H9 (cell line): Measurements from ENCODE around the gene ITSN1. TPM values are rescaled to one million over a fixed set of nuclear protein-coding genes. Genes with fewer than 3 reads are reported as not detected.

Experiments used
- DNase-seq: peaks from one replicate; pipeline ENCODE4 v3.0.0-alpha.2; 2017
- H2AFZ ChIP-seq: one replicate; pipeline ENCODE4 v1.6.1; 2013; ENCODE audit warnings: mild to moderate bottlenecking, low read length, control low read depth, moderate library complexity
- H2AK5ac ChIP-seq: 2 replicates; pipeline ENCODE4 v1.6.1; 2013; ENCODE audit warnings: low read length, control low read depth, mixed read lengths; ENCODE audit not compliant: insufficient read length
- H2BK120ac ChIP-seq: one replicate; pipeline ENCODE4 v1.6.1; 2013; ENCODE audit warnings: low read depth, mild to moderate bottlenecking, low read length, control low read depth, inconsistent platforms; ENCODE audit not compliant: poor library complexity, severe bottlenecking
- H2BK12ac ChIP-seq: 2 replicates; pipeline ENCODE4 v1.6.1; 2013; ENCODE audit warnings: low read length, control low read depth, mixed read lengths, low read depth; ENCODE audit not compliant: insufficient read length
- H2BK15ac ChIP-seq: 2 replicates; pipeline ENCODE4 v1.6.1; 2013; ENCODE audit warnings: low read depth, low read length, control low read depth
- H2BK20ac ChIP-seq: one replicate; pipeline ENCODE4 v1.6.1; 2013; ENCODE audit warnings: low read depth, mild to moderate bottlenecking, low read length, control low read depth, inconsistent platforms; ENCODE audit not compliant: poor library complexity, severe bottlenecking
- H2BK5ac ChIP-seq: 2 replicates; pipeline ENCODE4 v1.6.1; 2013; ENCODE audit warnings: low read length, control low read depth, mixed read lengths; ENCODE audit not compliant: insufficient read length
- H3K14ac ChIP-seq: 2 replicates; pipeline ENCODE4 v1.6.1; 2013; ENCODE audit warnings: low read length, control low read depth; ENCODE audit not compliant: insufficient read depth
- H3K18ac ChIP-seq: 2 replicates; pipeline ENCODE4 v1.6.1; 2013; ENCODE audit warnings: low read depth, mild to moderate bottlenecking, mixed read lengths, low read length, control low read depth; ENCODE audit not compliant: insufficient read length
- H3K23ac ChIP-seq: 2 replicates; pipeline ENCODE4 v1.6.1; 2013; ENCODE audit warnings: low read length, control low read depth, mixed read lengths, low read depth; ENCODE audit not compliant: insufficient read length
- H3K23me2 ChIP-seq: 2 replicates; pipeline ENCODE4 v1.6.1; 2013; ENCODE audit warnings: low read depth, mild to moderate bottlenecking, mixed read lengths, low read length, control low read depth; ENCODE audit not compliant: insufficient read length, poor library complexity, severe bottlenecking
- H3K27ac ChIP-seq: 2 replicates; pipeline ENCODE4 v1.5.1; 2013; ENCODE audit warnings: low read length, control low read depth, mixed read lengths, low read depth; ENCODE audit not compliant: insufficient read length
- H3K27me3 ChIP-seq: 2 replicates; pipeline ENCODE4 v1.6.1; 2013; ENCODE audit warnings: low read length, control low read depth, inconsistent platforms; ENCODE audit not compliant: insufficient read depth
- H3K4ac ChIP-seq: 2 replicates; pipeline ENCODE4 v1.6.1; 2013; ENCODE audit warnings: low read depth, mild to moderate bottlenecking, control low read depth, inconsistent platforms, low read length, moderate library complexity
- H3K4me1 ChIP-seq: 2 replicates; pipeline ENCODE4 v1.6.1; 2013; ENCODE audit warnings: low read length, control low read depth, inconsistent platforms; ENCODE audit not compliant: insufficient read depth
- H3K4me2 ChIP-seq: 2 replicates; pipeline ENCODE4 v1.6.1; 2013; ENCODE audit warnings: low read length, control low read depth, mixed read lengths; ENCODE audit not compliant: insufficient read length, insufficient read depth
- H3K56ac ChIP-seq: 2 replicates; pipeline ENCODE4 v1.6.1; 2013; ENCODE audit warnings: low read depth, mild to moderate bottlenecking, mixed read lengths, low read length, control low read depth; ENCODE audit not compliant: insufficient read length
- H3K79me1 ChIP-seq: 2 replicates; pipeline ENCODE4 v1.6.1; 2013; ENCODE audit warnings: low read depth, mild to moderate bottlenecking, moderate library complexity, low read length, control low read depth, inconsistent platforms; ENCODE audit not compliant: insufficient read depth, poor library complexity, severe bottlenecking
- H3K79me2 ChIP-seq: 2 replicates; pipeline ENCODE4 v1.6.1; 2013; ENCODE audit warnings: low read length, control low read depth, inconsistent platforms; ENCODE audit not compliant: insufficient read depth
- H3K9ac ChIP-seq: 2 replicates; pipeline ENCODE4 v1.6.1; 2013; ENCODE audit warnings: low read length, control low read depth, mixed read lengths; ENCODE audit not compliant: insufficient read length; ENCODE audit errors: extremely low read depth
- H3K9me3 ChIP-seq: one replicate; pipeline ENCODE4 v1.6.1; 2013; ENCODE audit warnings: low read depth, low read length, inconsistent platforms; ENCODE audit not compliant: control insufficient read depth
- H3T11ph ChIP-seq: one replicate; pipeline ENCODE4 v1.6.1; 2013; ENCODE audit warnings: mild to moderate bottlenecking, low read length, control low read depth, inconsistent platforms
- H4K20me1 ChIP-seq: one replicate; pipeline ENCODE4 v1.6.1; 2013; ENCODE audit not compliant: control insufficient read depth, insufficient read length, insufficient read depth
- H4K5ac ChIP-seq: 2 replicates; pipeline ENCODE4 v1.6.1; 2013; ENCODE audit warnings: low read depth, mild to moderate bottlenecking, mixed read lengths, low read length, control low read depth; ENCODE audit not compliant: insufficient read length
- H4K8ac ChIP-seq: replicated peaks from 2 replicates; pipeline ENCODE4 v1.6.1; 2013; ENCODE audit warnings: low read length, control low read depth, mixed read lengths, low read depth; ENCODE audit not compliant: insufficient read length
- H4K91ac ChIP-seq: 2 replicates; pipeline ENCODE4 v1.6.1; 2013; ENCODE audit warnings: low read depth, mild to moderate bottlenecking, moderate library complexity, mixed read lengths, low read length, control low read depth; ENCODE audit not compliant: insufficient read length
- H3K27ac Mint-ChIP-seq, 3 experiments: 2 replicates in 2 of 3; 3 replicates in 1 of 3; pipeline ENCODE4 v1.8.0; 2020 to 2021; ENCODE audit warnings: mixed read lengths in 3 of 3, mild to moderate bottlenecking in 1 of 3, moderate library complexity in 1 of 3
- H3K27me3 Mint-ChIP-seq: 2 replicates; pipeline ENCODE4 v1.8.0; 2021; ENCODE audit warnings: low read depth, mild to moderate bottlenecking, moderate library complexity, mixed read lengths
- H3K36me3 Mint-ChIP-seq, 3 experiments: 2 replicates in 2 of 3; 3 replicates in 1 of 3; pipeline ENCODE4 v1.8.0; 2020 to 2021; ENCODE audit warnings: low read depth in 3 of 3, mixed read lengths in 3 of 3; ENCODE audit not compliant: insufficient read depth in 1 of 3
- H3K4me1 Mint-ChIP-seq, 2 experiments: 2 replicates each; pipeline ENCODE4 v1.8.0; 2020; ENCODE audit warnings: mixed read lengths in 2 of 2
- H3K4me3 Mint-ChIP-seq, 2 experiments: 2 replicates in 1 of 2; 3 replicates in 1 of 2; pipeline ENCODE4 v1.8.0; 2020 to 2021; ENCODE audit warnings: mild to moderate bottlenecking in 2 of 2, mixed read lengths in 2 of 2, moderate library complexity in 1 of 2
- H3K9me3 Mint-ChIP-seq, 2 experiments: 2 replicates in 1 of 2; 3 replicates in 1 of 2; pipeline ENCODE4 v1.8.0; 2020; ENCODE audit warnings: mild to moderate bottlenecking in 2 of 2, mixed read lengths in 2 of 2, moderate library complexity in 1 of 2
- WGBS: extraction: QIAGEN DNeasy Blood & Tissue Kit; methylation state at CpG from one replicate; pipeline ENCODE4 v1.1.7; 2013; ENCODE audit warnings: missing lambda C conversion rate, low lambda C conversion rate, mixed read lengths; ENCODE audit not compliant: insufficient read length; ENCODE audit errors: extremely low coverage; 5-methylcytosine and 5-hydroxymethylcytosine counted together
- total RNA-seq: library from RNA; stranded (reverse); gene quantifications from 2 replicates; pipeline ENCODE4 v1.2.1, GENCODE V29; 2021
- TF ChIP-seq, protein P1 (sequence below): fragments of 200-600 bp; sonication (generic); conservative IDR thresholded peaks from 3 replicates; pipeline ENCODE4 v1.8.0; 2021; ENCODE audit warnings: antibody characterized with exemption, mild to moderate bottlenecking

The ITSN1 gene
- total RNA-seq, 1 experiment from 2014 or later = 94.2 TPM

GRCh38 chr21:33751120-33751519, 108.8 kb downstream of the ITSN1 start:
- TF ChIP-seq, protein P1, sequence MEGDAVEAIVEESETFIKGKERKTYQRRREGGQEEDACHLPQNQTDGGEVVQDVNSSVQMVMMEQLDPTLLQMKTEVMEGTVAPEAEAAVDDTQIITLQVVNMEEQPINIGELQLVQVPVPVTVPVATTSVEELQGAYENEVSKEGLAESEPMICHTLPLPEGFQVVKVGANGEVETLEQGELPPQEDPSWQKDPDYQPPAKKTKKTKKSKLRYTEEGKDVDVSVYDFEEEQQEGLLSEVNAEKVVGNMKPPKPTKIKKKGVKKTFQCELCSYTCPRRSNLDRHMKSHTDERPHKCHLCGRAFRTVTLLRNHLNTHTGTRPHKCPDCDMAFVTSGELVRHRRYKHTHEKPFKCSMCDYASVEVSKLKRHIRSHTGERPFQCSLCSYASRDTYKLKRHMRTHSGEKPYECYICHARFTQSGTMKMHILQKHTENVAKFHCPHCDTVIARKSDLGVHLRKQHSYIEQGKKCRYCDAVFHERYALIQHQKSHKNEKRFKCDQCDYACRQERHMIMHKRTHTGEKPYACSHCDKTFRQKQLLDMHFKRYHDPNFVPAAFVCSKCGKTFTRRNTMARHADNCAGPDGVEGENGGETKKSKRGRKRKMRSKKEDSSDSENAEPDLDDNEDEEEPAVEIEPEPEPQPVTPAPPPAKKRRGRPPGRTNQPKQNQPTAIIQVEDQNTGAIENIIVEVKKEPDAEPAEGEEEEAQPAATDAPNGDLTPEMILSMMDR = no peak
- DNase-seq = no peak

More at GRCh38 chr21:33751120-33751519, 108.8 kb downstream of the ITSN1 start:
- Histone ChIP-seq H2BK15ac (no peak overlapping the region), H3K4ac (no peak overlapping the region), H3K27me3 (no peaks in the 10 kb centered on the region), H3K14ac (no peak overlapping the region), H3K56ac (no peak overlapping the region), H2BK120ac (no peak overlapping the region), H3K9me3 (no peaks in the 10 kb centered on the region), H3K23ac (no peak overlapping the region), H3T11ph (no peak overlapping the region), H4K91ac (no peak overlapping the region), H2AK5ac (no peak overlapping the region), H3K9ac (no peak overlapping the region), H4K5ac (no peak overlapping the region), H3K23me2 (no peaks in the 10 kb centered on the region), H3K4me1 (no peaks in the 10 kb centered on the region), H3K27ac (no peak overlapping the region), H3K79me1 (no peaks in the 10 kb centered on the region), H4K8ac (no peak overlapping the region), H3K4me2 (no peak overlapping the region), H2BK5ac (no peak overlapping the region), H2BK12ac (no peak overlapping the region), H2AFZ (no peak overlapping the region), H3K18ac (no peak overlapping the region), H3K79me2 (no peaks in the 10 kb centered on the region), H2BK20ac (no peak overlapping the region), H4K20me1 (no peaks in the 10 kb centered on the region)
- Mint-ChIP-seq H3K27ac (peak overlapping the region in 1 of 3 experiments; percentile 70; a peak in 4 of 7 replicates), H3K27me3 (no peaks in the 10 kb centered on the region), H3K36me3 (peaks cover 18 to 67% (median 50%) of the 10 kb centered on the region in 3 experiments), H3K9me3 (peaks cover 8 to 13% of the 10 kb centered on the region in 2 experiments), H3K4me1 (no peaks in the 10 kb centered on the region), H3K4me3 (no peak overlapping the region)
- WGBS = no CpG with 5 or more reads among the region's 1 CpG
